AG10803 (cell line): Measurements from ENCODE around the gene MAP2K1.
"Not testable (repeated sequence)": the region's sequence is repeated elsewhere in the genome, so short reads cannot be mapped to it uniquely, and the experiment has no call there.

ENCODE experiments used
- DNase-seq: peaks from one replicate; pipeline ENCODE4 v3.0.0; 2010; ENCODE audit warnings: low read depth
- H3K4me3 ChIP-seq: 2 replicates; pipeline ENCODE4 v1.5.1; 2011; ENCODE audit warnings: mild to moderate bottlenecking, low read length, control low read depth
- TF ChIP-seq, protein P1 (sequence below): conservative IDR thresholded peaks from 2 replicates; pipeline ENCODE4 v1.5.1; 2011; ENCODE audit warnings: mild to moderate bottlenecking, low read length, control low read depth, inconsistent platforms

The MAP2K1 gene

DNA sequence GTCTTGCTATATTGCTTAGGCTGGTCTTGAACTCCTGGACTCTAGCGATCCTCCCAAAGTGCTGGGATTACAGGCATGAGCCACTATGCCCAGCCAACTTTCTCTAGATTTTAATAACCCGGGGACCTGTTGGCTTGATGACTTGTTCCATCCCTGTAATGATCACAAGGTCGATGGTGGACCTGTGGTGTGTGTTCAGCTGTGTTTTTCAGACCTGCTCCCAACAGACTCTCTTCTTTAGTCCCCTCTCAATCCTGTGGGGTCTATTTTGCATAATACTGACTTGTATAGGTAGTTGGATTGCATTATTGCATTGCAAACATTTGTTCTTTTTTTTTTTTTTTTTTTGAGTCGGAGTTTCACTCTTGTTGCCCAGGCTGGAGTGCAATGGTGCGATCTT is 1.9 kb downstream of the MAP2K1 start:
- TF ChIP-seq, protein P1, sequence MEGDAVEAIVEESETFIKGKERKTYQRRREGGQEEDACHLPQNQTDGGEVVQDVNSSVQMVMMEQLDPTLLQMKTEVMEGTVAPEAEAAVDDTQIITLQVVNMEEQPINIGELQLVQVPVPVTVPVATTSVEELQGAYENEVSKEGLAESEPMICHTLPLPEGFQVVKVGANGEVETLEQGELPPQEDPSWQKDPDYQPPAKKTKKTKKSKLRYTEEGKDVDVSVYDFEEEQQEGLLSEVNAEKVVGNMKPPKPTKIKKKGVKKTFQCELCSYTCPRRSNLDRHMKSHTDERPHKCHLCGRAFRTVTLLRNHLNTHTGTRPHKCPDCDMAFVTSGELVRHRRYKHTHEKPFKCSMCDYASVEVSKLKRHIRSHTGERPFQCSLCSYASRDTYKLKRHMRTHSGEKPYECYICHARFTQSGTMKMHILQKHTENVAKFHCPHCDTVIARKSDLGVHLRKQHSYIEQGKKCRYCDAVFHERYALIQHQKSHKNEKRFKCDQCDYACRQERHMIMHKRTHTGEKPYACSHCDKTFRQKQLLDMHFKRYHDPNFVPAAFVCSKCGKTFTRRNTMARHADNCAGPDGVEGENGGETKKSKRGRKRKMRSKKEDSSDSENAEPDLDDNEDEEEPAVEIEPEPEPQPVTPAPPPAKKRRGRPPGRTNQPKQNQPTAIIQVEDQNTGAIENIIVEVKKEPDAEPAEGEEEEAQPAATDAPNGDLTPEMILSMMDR = no peak
- no peak overlapping the region for H3K4me3 ChIP-seq
- DNase-seq = no peak

DNA sequence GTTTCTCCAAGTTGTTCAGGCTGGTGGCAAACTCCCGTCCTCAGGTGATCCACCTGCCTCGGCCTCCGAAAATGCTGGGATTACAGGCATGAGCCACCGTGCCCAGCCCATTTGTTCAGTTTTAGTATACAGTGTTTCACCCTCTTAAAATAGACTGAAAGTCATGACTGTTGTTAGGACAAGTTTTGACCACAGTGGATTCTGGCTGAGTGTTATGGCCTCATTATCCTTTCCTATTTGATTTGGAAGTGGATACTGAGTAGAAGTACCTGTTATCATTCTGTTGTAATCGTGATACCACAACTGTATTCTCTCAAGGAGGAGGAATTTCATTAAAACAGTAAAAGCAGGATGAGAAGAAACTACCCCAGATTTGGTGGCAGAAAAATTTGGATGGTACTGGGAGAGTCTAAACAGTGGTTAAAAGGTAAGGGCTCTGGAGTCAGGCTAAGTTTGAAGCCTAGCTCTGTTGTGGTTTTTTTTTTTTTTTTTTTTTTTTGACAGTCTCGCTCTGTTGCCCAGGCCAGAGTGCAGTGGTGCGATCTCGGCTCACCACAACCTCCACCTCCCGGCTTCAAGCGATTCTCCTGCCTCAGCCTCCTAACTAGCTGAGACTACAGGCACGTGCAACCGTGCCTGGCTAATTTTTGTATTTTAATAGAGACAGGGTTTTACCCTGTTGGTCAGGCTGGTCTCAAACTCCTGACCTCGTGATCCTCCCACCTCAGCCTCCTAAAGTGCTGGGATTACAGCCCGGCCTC is 2.6 kb downstream of the MAP2K1 start:
- no peak for DNase-seq
- TF ChIP-seq, protein P1 = no peak
- no peak overlapping the region for H3K4me3 ChIP-seq

DNA sequence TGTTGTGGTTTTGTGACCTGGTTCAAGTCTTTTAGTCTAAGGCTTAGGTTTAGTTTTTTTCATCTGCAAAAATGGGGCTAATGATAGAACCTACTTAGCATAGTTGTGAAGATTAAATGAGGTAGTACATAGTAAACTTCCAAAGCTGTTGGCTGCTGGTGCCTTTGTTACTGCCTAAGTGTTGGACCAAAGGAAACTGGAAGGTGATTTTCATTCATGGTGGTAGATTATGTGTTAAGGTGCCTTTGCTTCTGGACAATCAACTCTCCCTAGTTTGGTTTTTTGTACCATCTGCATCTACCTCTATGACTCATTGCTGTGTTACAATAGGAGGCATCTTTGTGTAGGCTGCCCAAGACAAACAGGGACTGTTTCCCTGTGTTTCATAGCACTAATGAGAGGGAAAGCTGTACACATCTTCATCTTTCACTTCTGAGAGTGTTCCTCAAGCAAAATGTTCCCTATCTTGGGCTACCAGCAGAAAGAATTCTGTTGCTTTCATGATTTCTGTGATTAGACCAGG is 3.2 kb downstream of the MAP2K1 start:
- no peak for DNase-seq
- TF ChIP-seq, protein P1 = no peak
- no peak overlapping the region for H3K4me3 ChIP-seq

DNA sequence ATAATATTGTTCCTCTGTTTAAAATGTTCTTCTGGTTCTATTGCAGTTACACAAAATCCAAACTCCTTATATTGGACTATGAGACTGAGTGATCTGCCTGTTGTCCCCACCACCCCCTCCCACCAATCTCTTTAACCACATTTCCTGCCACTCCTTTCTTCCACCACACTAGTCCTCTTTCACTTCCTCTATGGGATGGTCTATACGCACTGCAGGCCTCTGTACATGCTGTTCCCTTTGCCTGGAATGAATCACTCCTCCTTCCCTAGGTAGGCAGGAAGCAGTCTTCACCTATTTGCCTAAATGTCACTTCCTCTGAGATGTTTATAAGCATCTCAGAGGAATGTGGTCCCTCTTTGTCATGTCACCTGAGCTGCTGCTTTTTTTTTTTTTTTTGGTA is 4.0 kb downstream of the MAP2K1 start:
- no peak overlapping the region for H3K4me3 ChIP-seq
- DNase-seq = no peak
- TF ChIP-seq, protein P1 = no peak

DNA sequence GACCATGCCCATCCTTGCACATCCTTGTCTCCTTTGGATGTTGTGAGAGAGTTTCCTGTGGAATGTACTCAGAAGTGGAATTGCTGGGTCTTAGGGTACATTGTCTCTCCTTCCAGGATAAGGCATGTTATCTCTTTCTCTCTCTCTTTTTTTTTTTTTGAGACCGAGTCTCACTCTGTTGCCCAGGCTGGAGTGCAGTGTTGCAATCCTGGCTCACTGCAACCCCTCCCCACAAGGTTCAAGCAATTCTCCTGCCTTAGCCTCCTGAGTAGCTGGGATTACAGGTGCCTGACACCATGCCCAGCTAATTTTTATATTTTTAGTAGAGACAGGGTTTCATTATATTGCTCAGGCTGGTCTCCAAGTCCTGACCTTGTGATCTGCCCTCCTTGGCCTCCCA is 6.3 kb downstream of the MAP2K1 start:
- not testable (repeated sequence) for H3K4me3 ChIP-seq, DNase-seq

DNA sequence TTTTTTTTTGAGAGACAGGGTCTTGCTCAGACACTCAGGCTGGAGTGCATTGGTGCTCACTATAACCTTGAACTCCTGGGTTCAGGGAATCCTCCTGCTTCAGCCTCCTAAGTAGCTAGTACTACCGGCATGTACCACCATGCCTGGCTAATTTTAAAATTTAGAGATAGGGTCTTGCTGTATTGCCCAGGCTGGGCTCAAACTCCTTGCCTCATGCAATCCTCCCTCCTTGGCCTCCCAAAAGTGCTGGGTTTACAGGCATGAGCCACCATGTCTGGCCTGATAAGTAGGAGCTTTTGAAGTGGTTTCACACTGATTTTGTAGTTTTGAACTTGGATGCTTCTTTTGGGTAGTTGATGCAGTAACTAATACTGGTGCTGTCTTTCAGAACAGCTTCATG is 7.8 kb downstream of the MAP2K1 start:
- H3K4me3 ChIP-seq = no peak overlapping the region
- DNase-seq = no peak
- TF ChIP-seq, protein P1 = no peak

DNA sequence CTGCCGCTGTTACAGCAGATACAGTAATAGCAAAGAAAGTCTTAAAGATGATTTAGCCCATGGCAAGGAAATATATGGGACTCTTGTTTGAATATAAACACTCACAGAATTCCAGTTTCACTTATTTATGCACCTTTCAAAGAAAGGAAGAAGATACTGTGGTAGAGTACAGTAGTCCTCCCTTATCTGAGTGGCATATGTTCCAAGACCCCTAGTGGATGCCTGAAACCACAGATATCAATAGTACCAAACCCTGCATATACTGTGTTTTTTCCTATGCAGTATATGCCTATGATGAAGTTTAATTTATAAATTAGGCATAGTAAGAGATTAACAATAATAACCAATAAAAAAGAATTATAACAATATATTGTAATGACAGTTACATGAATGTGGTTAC is 8.2 kb downstream of the MAP2K1 start:
- DNase-seq = no peak
- no peak overlapping the region for H3K4me3 ChIP-seq
- TF ChIP-seq, protein P1 = no peak
